Measurements from ENCODE around the gene PRSS8. TPM values are rescaled to one million over a fixed set of nuclear protein-coding genes. Genes with fewer than 3 reads are reported as not detected.

Gene PRSS8
- total RNA-seq, 1 donor from 2014 or later = 26.0 TPM

DNA sequence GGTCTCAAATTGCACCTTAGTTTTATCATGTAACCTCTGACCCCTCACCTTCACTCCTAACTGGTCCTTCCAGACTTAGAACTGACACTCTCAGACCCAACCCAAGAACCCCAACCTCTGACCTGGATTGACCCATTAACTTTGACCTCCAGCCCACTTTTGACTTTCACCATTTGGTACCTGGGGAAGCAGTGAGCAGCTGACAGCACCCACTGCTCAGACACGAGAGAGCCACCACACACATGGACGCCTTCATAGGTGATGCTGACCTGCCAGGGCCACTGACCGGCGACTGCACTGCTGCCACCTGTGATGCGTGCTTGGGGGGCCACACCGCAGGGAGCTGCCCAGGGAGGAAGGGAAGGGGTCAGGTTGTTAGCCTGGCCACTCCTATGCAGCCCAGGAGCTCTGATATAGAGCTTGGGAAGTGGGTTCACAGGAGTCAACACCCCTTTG is 2.5 kb downstream of the PRSS8 start:
- intact Hi-C loops (cut with DNase I) = no loop called here
- peaks cover 40% of the 10 kb centered on the region for H3K4me1 ChIP-seq
- no peaks in the 10 kb centered on the region for H3K9me3 ChIP-seq
- H3K27me3 ChIP-seq = no peaks in the 10 kb centered on the region
- DNase-seq (ENCODE audit: extremely low spot score in 2 of 2) = no peak
- peaks cover 0 to 27% of the 10 kb centered on the region in 2 donors for H3K36me3 ChIP-seq
- no peak for TF ChIP-seq POLR2AphosphoS5 (IDR thresholded peaks at IDR 0.05; ENCODE audit: insufficient read depth in 1 of 2, low read depth in 1 of 2)
- TF ChIP-seq CTCF (IDR thresholded peaks at IDR 0.05) = no peak
- no peak for TF ChIP-seq POLR2A (IDR thresholded peaks at IDR 0.05)
- peak overlapping the region in 1 of 2 donors; percentile 48 for H3K4me3 ChIP-seq
- H3K27ac ChIP-seq = no peak overlapping the region

GRCh38 chr16:31132303-31132979 is 3.1 kb downstream of the PRSS8 start:
- DNase-seq (ENCODE audit: extremely low spot score in 2 of 2) = no peak
- Histone ChIP-seq H3K27ac (peak overlapping the region; percentile 72), H3K9me3 (no peaks in the 10 kb centered on the region), H3K27me3 (no peaks in the 10 kb centered on the region), H3K36me3 (peaks cover 0 to 31% of the 10 kb centered on the region in 2 donors), H3K4me3 (no peak overlapping the region), H3K4me1 (peaks cover 45% of the 10 kb centered on the region)
- TF ChIP-seq POLR2AphosphoS5 (IDR thresholded peaks at IDR 0.05; ENCODE audit: insufficient read depth in 1 of 2, low read depth in 1 of 2) (peak in 1 of 2 donors; percentile 17), POLR2A (IDR thresholded peaks at IDR 0.05) (no peak), CTCF (IDR thresholded peaks at IDR 0.05) (no peak)
- intact Hi-C loops (cut with DNase I) = no loop called here

DNA sequence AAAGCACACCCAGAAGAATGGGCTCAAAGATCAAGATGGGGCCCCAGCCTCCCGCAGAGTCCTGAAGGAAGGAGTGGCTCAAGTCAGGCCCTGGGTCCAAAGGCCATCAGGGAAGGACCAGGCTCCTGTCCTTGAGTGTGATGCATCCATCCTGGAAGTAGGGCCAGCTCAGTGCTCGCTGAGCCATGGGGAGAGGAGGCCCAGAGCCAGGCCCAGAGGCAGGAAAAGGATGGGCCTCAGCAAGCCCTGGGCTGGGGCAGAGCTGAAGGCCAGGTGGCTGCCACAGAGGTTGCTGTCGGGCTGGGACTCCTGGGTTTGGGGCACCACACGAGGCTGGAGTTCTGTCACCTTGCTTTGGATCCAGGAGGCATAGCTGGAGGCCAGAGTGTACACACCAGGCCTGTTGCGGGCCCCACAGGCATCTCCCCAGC is 3.7 kb downstream of the PRSS8 start:
- no peak overlapping the region for H3K4me3 ChIP-seq
- no peaks in the 10 kb centered on the region for H3K9me3 ChIP-seq
- intact Hi-C loops (cut with DNase I) = no loop called here
- peaks cover 45% of the 10 kb centered on the region for H3K4me1 ChIP-seq
- TF ChIP-seq POLR2AphosphoS5 (IDR thresholded peaks at IDR 0.05; ENCODE audit: insufficient read depth in 1 of 2, low read depth in 1 of 2) = no peak
- TF ChIP-seq POLR2A (IDR thresholded peaks at IDR 0.05) = no peak
- no peak for TF ChIP-seq CTCF (IDR thresholded peaks at IDR 0.05)
- no peaks in the 10 kb centered on the region for H3K27me3 ChIP-seq
- DNase-seq (ENCODE audit: extremely low spot score in 2 of 2) = no peak
- H3K36me3 ChIP-seq = peaks cover 0 to 37% of the 10 kb centered on the region in 2 donors
- peak overlapping the region; percentile 72 for H3K27ac ChIP-seq

DNA sequence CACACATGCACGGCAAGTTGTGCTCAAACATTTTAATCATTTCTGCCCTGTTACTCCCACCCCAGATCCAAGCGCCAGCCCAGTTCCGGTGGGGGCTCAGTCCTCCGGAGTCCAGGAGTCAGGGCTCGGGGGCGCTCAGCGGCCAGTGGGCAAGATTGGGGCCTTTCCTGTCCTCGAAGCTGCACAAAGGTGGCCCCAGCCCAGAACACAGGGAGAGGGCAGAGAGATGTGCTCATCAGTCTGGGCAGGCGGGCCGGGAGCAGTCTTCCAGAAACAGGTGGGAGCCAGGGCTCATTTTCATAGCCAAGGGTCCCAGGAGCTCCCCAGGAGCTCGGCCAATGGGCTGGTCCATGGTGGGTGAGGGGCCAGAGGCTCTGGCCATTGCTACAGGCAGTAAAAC is 4.1 kb downstream of the PRSS8 start:
- Histone ChIP-seq H3K27ac (peak overlapping the region; percentile 72), H3K4me1 (peaks cover 45% of the 10 kb centered on the region), H3K4me3 (no peak overlapping the region), H3K27me3 (no peaks in the 10 kb centered on the region), H3K9me3 (no peaks in the 10 kb centered on the region), H3K36me3 (peaks cover 0 to 37% of the 10 kb centered on the region in 2 donors)
- intact Hi-C loops (cut with DNase I) = no loop called here
- TF ChIP-seq POLR2A (IDR thresholded peaks at IDR 0.05) = no peak
- TF ChIP-seq POLR2AphosphoS5 (IDR thresholded peaks at IDR 0.05; ENCODE audit: insufficient read depth in 1 of 2, low read depth in 1 of 2) = peak in 1 of 2 donors; percentile 1
- no peak for DNase-seq (ENCODE audit: extremely low spot score in 2 of 2)

GRCh38 chr16:31130899-31131298 is 4.6 kb downstream of the PRSS8 start:
- Histone ChIP-seq H3K27ac (peak overlapping the region; percentile 72), H3K36me3 (peaks cover 0 to 37% of the 10 kb centered on the region in 2 donors), H3K9me3 (no peaks in the 10 kb centered on the region), H3K4me3 (no peak overlapping the region), H3K27me3 (no peaks in the 10 kb centered on the region), H3K4me1 (peaks cover 43% of the 10 kb centered on the region)
- no peak for DNase-seq (ENCODE audit: extremely low spot score in 2 of 2)
- TF ChIP-seq CTCF (IDR thresholded peaks at IDR 0.05) (no peak), POLR2AphosphoS5 (IDR thresholded peaks at IDR 0.05; ENCODE audit: insufficient read depth in 1 of 2, low read depth in 1 of 2) (peak in 1 of 2 donors; percentile 39), POLR2A (IDR thresholded peaks at IDR 0.05) (no peak)
- intact Hi-C loops (cut with DNase I) = no loop called here

All from vagina (tissue), 2 donors.